ENCODE data around the gene ANKS1B.

GRCh38 chr12:99822273-99822672 is 162.5 kb downstream of the ANKS1B start:
- TF ChIP-seq CTCF (IDR thresholded peaks at IDR 0.05) (no peak), POLR2A (IDR thresholded peaks at IDR 0.05) (no peak)

Data from thyroid gland (tissue), 4 donors.